Fibroblast of lung (primary cell): ENCODE data around the gene EFCAB12. TPM values are rescaled to one million over a fixed set of nuclear protein-coding genes. Genes with fewer than 3 reads are reported as not detected.

ENCODE experiments used
- DNase-seq, 2 donors: peaks; one replicate each; pipeline versions ENCODE4 v3.0.0 to v3.0.0-alpha.2; 2010; ENCODE audit warnings: low read depth in 2 of 2
- H2AFZ ChIP-seq: 2 replicates; pipeline ENCODE4 v1.5.1; 2012; ENCODE audit warnings: low read length, control low read depth, inconsistent platforms
- H3K27ac ChIP-seq: 2 replicates; pipeline ENCODE4 v1.5.1; 2011; ENCODE audit warnings: low read length, control low read depth; ENCODE audit not compliant: insufficient read depth
- H3K27me3 ChIP-seq: 2 replicates; pipeline ENCODE4 v1.5.1; 2011; ENCODE audit warnings: mild to moderate bottlenecking, low read length; ENCODE audit not compliant: control insufficient read depth, insufficient read depth
- H3K36me3 ChIP-seq: 2 replicates; pipeline ENCODE4 v1.5.1; 2011; ENCODE audit warnings: low read length; ENCODE audit not compliant: control insufficient read depth, insufficient read depth
- H3K4me1 ChIP-seq: 2 replicates; pipeline ENCODE4 v1.5.1; 2011; ENCODE audit warnings: low read length; ENCODE audit not compliant: control insufficient read depth, insufficient read depth; ENCODE audit errors: extremely low read depth
- H3K4me2 ChIP-seq: 2 replicates; pipeline ENCODE4 v1.5.1; 2011; ENCODE audit warnings: low read length, control low read depth; ENCODE audit not compliant: insufficient read depth; ENCODE audit errors: extremely low read depth
- H3K4me3 ChIP-seq, 4 experiments: fragments of 200-600 bp in 1 of 4; sonication (generic) in 1 of 4; replicated peaks in 1 of 4; 2 replicates each; pipeline ENCODE4 v1.5.1; 2011 to 2016; ENCODE audit warnings: low read length in 4 of 4, low read depth in 3 of 4, mild to moderate bottlenecking in 3 of 4, control low read depth in 2 of 4, inconsistent platforms in 1 of 4, mixed read lengths in 1 of 4; ENCODE audit not compliant: insufficient read depth in 1 of 4; ENCODE audit errors: control extremely low read depth in 1 of 4
- H3K79me2 ChIP-seq: 2 replicates; pipeline ENCODE4 v1.5.1; 2012; ENCODE audit warnings: mild to moderate bottlenecking, low read length, inconsistent platforms; ENCODE audit not compliant: control insufficient read depth, insufficient read depth
- H3K9ac ChIP-seq: 2 replicates; pipeline ENCODE4 v1.5.1; 2011; ENCODE audit warnings: mild to moderate bottlenecking, low read length, control low read depth; ENCODE audit not compliant: insufficient read depth
- H3K9me3 ChIP-seq: 2 replicates; pipeline ENCODE4 v1.5.1; 2012; ENCODE audit warnings: low read depth, low read length; ENCODE audit not compliant: control insufficient read depth, insufficient read depth
- H4K20me1 ChIP-seq: 2 replicates; pipeline ENCODE4 v1.5.1; 2011; ENCODE audit warnings: low read length; ENCODE audit not compliant: control insufficient read depth, insufficient read depth; ENCODE audit errors: extremely low read depth
- CTCF ChIP-seq, 2 donors: IDR thresholded peaks in 1 of 2; conservative IDR thresholded peaks in 1 of 2; 1 replicate in 1 of 2; 2 replicates in 1 of 2; pipeline ENCODE4 v1.5.1; 2011 to 2012; ENCODE audit warnings: low read length in 2 of 2, control low read depth in 1 of 2, inconsistent platforms in 1 of 2, low read depth in 1 of 2, mild to moderate bottlenecking in 1 of 2
- EZH2 ChIP-seq: IDR thresholded peaks from 2 replicates; pipeline ENCODE4 v1.5.1; 2012; ENCODE audit warnings: low read length, control low read depth, mild to moderate bottlenecking; ENCODE audit errors: missing control alignments
- polyA plus RNA-seq, 2 donors: library from polyadenylated mRNA; depleted of rRNA in 1 of 2; stranded (reverse) in 1 of 2; unstranded in 1 of 2; fragments of >200 nt; gene quantifications; 2 replicates each; pipeline ENCODE4 v1.2.1, GENCODE V29; 2011 to 2012; ENCODE audit warnings: missing spikeins in 1 of 2
- total RNA-seq: library from RNA; depleted of rRNA; stranded (reverse); fragments of >200 nt; gene quantifications from 2 replicates; pipeline ENCODE4 v1.2.1, GENCODE V29; 2014

Gene EFCAB12
- total and polyA plus RNA-seq, 2 donors (not counting 1 experiment from before 2014, with no cell fraction given): 0.17 TPM; not detected in 1

- no peaks in the 10 kb centered on the region for H3K9me3 ChIP-seq
- DNase-seq: peak in 1 of 2 donors; percentile 34
- H3K36me3 ChIP-seq: peaks cover 1% of the 10 kb centered on the region
- no peaks in the 10 kb centered on the region for H4K20me1 ChIP-seq
- H3K4me1 ChIP-seq: peaks cover 4% of the 10 kb centered on the region
- no peaks in the 10 kb centered on the region for H3K27me3 ChIP-seq
- no peak for TF ChIP-seq CTCF (conservative IDR thresholded peaks at IDR 0.05 in 1 of 2, IDR thresholded peaks at IDR 0.05 in 1 of 2; ENCODE audit: low read depth in 1 of 2, low read length in 2 of 2)
- no peak for TF ChIP-seq EZH2
- no peak overlapping the region for H3K27ac ChIP-seq
- H3K79me2 ChIP-seq: no peaks in the 10 kb centered on the region
- H3K4me3 ChIP-seq: no peak overlapping the region
- H3K4me2 ChIP-seq: no peak overlapping the region
- no peak overlapping the region for H3K9ac ChIP-seq
- no peak overlapping the region for H2AFZ ChIP-seq
These were observed 33.2 kb upstream of the EFCAB12 start for GRCh38 chr3:129461461-129462146.

DNA sequence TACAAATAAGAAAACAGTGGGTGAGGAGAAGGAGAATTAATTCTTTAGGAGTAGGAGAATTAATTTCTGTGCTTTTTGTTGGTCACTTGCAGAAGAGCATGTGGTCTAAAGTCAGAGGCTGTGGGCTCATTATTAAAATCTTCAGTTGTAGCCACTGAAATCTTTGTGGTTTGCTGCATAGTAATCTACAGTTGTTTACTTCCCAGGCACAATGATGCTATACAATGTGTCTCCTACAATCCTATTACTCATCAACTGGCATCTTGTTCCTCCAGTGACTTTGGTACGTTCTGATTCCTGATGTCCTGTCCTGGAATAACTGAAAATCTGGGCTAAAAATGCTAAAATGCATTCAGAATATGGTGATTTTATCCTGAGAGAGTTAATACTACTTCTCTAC, 32.6 kb upstream of the EFCAB12 start:
- H3K4me2 ChIP-seq: peak overlapping the region; percentile 15
- DNase-seq: peak; percentile 55 to 72

GRCh38 chr3:129460572-129460971, 32.1 kb upstream of the EFCAB12 start:
- no peak for DNase-seq
- Histone ChIP-seq H3K36me3 (peaks cover 1% of the 10 kb centered on the region), H4K20me1 (no peaks in the 10 kb centered on the region), H3K4me3 (no peak overlapping the region), H3K27ac (no peak overlapping the region), H3K27me3 (no peaks in the 10 kb centered on the region), H3K9me3 (no peaks in the 10 kb centered on the region), H2AFZ (no peak overlapping the region), H3K79me2 (no peaks in the 10 kb centered on the region), H3K4me2 (peak overlapping the region; percentile 15), H3K9ac (no peak overlapping the region), H3K4me1 (peaks cover 4% of the 10 kb centered on the region)
- TF ChIP-seq EZH2: no peak
- no peak for TF ChIP-seq CTCF (conservative IDR thresholded peaks at IDR 0.05 in 1 of 2, IDR thresholded peaks at IDR 0.05 in 1 of 2; ENCODE audit: low read depth in 1 of 2, low read length in 2 of 2)

More for the DNA sequence above, 32.6 kb upstream of the EFCAB12 start:
- H3K36me3 ChIP-seq: peaks cover 1% of the 10 kb centered on the region
- no peaks in the 10 kb centered on the region for H3K79me2 ChIP-seq
- no peaks in the 10 kb centered on the region for H3K9me3 ChIP-seq
- no peaks in the 10 kb centered on the region for H4K20me1 ChIP-seq
- no peak for TF ChIP-seq CTCF (conservative IDR thresholded peaks at IDR 0.05 in 1 of 2, IDR thresholded peaks at IDR 0.05 in 1 of 2; ENCODE audit: low read depth in 1 of 2, low read length in 2 of 2)
- no peak for TF ChIP-seq EZH2
- no peak overlapping the region for H3K9ac ChIP-seq
- H3K4me1 ChIP-seq: peaks cover 4% of the 10 kb centered on the region
- H3K27ac ChIP-seq: no peak overlapping the region
- H2AFZ ChIP-seq: no peak overlapping the region
- H3K27me3 ChIP-seq: no peaks in the 10 kb centered on the region
- H3K4me3 ChIP-seq: no peak overlapping the region
